Effector memory CD4-positive, alpha-beta T cell (primary cell): ENCODE data around the gene GALT.

Experiments
- DNase-seq, 3 donors: peaks; one replicate each; pipeline ENCODE4 v3.0.0-alpha.2; 2020
- H3K27ac ChIP-seq: 2 replicates; pipeline ENCODE4 v1.7.0; 2013; ENCODE audit warnings: mild to moderate bottlenecking, low read length, moderate library complexity; ENCODE audit not compliant: insufficient read depth, poor library complexity, severe bottlenecking
- H3K27me3 ChIP-seq: replicated peaks from 2 replicates; pipeline ENCODE4 v1.7.0; 2013; ENCODE audit warnings: mild to moderate bottlenecking, low read length; ENCODE audit not compliant: insufficient read depth, control insufficient read depth, poor library complexity, severe bottlenecking
- H3K36me3 ChIP-seq: 2 replicates; pipeline ENCODE4 v1.7.0; 2013; ENCODE audit warnings: mild to moderate bottlenecking, low read length, moderate library complexity; ENCODE audit not compliant: control insufficient read depth, insufficient read depth
- H3K4me1 ChIP-seq: 2 replicates; pipeline ENCODE4 v1.7.0; 2013; ENCODE audit warnings: low read length, mild to moderate bottlenecking; ENCODE audit not compliant: control insufficient read depth, insufficient read depth, poor library complexity, severe bottlenecking
- H3K4me3 ChIP-seq: 2 replicates; pipeline ENCODE4 v1.7.0; 2013; ENCODE audit warnings: low read length, low read depth, mild to moderate bottlenecking; ENCODE audit not compliant: insufficient read depth, poor library complexity, severe bottlenecking
- H3K9me3 ChIP-seq: 2 replicates; pipeline ENCODE4 v1.7.0; 2013; ENCODE audit warnings: mild to moderate bottlenecking, low read length, moderate library complexity; ENCODE audit not compliant: control insufficient read depth

Gene GALT

DNA sequence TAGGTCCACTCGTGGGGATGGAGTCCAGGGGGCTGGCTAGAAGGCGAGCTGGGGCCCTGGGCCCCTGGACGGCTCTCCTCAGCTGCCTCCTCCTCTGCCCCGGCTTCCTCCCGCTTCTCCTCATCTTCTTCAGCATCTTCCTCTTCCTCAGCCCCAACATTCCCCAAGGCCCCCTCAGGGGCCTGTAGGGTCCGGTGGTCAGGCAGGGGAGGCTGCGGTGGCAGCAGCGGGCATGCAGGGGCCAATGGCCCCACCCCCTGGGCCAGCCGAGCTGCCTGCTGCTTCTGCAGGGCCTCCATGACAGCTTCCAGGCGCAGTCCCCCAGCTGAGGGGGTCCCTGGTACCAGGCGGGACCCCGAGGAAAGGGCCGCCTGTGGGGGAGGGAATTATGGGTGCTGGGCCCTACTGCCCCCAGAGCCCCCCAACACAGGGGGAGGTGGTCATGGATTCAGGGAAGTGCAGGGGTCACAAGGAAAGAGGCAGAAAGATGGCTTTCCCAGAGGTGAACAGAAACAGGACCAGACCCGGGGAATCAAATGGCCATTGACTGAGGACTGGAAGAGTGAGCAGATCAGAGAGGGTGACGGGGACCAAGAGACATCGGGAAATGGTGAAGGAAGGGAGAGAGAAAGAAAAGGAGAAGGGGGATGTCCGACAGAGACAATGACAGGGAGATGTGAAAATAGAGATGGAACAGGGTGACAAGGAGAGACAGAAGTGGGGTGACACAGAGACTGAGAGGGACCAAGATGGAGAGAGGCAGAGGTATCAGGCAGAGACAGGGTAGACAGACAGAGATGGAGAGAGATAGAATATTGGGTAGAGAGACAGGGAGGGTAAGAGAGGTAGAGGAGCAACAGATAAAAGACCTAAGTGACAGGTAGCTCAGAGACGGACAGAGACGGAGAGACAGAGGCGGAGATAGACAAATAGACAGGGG lies 18.5 kb upstream of the GALT start:
- Histone ChIP-seq H3K27me3 (peaks cover 66% of the 10 kb centered on the region), H3K36me3 (no peaks in the 10 kb centered on the region), H3K4me3 (peak overlapping the region; percentile 49), H3K9me3 (no peaks in the 10 kb centered on the region), H3K27ac (no peak overlapping the region), H3K4me1 (peaks cover 25% of the 10 kb centered on the region)
- DNase-seq: no peak

DNA sequence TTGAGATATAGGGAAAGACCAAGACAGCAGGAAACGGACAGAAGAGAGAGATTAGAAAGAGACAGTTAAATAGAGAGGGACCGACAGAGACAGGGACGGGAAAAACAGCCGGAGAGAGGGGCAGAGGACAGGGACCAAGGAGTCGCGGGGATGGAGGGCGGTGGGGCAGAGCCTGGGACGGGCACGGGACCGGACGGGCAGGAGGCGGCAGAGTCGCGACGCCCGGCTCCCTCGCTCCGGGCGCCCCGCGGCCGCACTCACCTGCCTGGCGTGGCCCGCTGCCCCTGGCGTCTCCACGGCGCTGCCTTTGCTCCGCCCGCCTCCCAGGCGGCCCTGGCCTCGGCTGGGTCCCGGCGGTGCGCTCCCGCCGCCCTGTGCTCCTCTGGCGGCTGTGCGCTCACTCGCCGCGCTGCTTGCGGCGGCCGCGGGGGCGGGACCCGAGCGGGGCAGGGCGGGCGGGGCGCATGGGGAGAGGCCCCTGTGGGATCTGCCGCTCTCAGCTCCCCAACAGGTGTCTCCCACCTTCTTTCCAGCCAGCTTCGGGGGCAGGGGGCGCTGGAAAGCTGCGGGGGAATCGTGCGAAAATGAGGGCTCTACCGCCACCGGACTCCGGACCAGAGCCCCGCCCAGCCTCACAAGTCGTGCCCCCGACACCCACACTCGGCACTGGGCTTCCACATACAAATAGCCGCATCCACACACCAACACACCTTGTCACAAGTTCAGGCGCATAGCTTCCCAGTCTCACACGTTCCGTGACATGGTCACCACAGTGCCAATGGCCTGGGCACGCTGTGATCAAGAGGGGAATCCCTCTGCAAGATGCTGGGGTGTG lies 17.6 kb upstream of the GALT start, which contains the start of gene ARID3C:
TSS of gene ARID3C (minus strand) at position 411 of the 835 bp plus-strand sequence. CDS start 1,052 bp downstream, outside the sequence.
- H3K36me3 ChIP-seq: no peaks in the 10 kb centered on the region
- peak within 1 kb of the TSS; percentile 49 for H3K4me3 ChIP-seq
- peaks cover 57% of the 10 kb centered on the region for H3K27me3 ChIP-seq
- no peak for DNase-seq
- no peaks in the 10 kb centered on the region for H3K9me3 ChIP-seq
- H3K4me1 ChIP-seq: peaks cover 17% of the 10 kb centered on the region
- no peak within 1 kb of the TSS for H3K27ac ChIP-seq

DNA sequence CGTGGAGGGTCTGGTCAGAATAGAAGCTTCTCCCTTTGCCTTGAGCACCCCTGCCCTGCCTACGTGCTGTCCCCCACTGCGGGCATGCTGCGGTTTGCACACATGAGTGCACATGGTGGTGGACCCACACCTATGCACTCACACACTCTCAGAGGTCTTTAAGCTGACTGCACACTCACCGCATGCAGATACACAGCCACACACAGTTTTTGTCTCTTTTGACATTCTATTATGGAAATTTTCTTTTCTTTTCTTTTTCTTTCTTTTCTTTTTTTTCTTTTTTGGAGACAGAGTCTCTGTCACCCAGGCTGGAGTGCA lies 17.0 kb upstream of the GALT start:
- Histone ChIP-seq H3K4me3 (peak overlapping the region; percentile 49), H3K9me3 (no peaks in the 10 kb centered on the region), H3K4me1 (peaks cover 15% of the 10 kb centered on the region), H3K27ac (no peak overlapping the region), H3K27me3 (peaks cover 52% of the 10 kb centered on the region), H3K36me3 (no peaks in the 10 kb centered on the region)
- DNase-seq: no peak

DNA sequence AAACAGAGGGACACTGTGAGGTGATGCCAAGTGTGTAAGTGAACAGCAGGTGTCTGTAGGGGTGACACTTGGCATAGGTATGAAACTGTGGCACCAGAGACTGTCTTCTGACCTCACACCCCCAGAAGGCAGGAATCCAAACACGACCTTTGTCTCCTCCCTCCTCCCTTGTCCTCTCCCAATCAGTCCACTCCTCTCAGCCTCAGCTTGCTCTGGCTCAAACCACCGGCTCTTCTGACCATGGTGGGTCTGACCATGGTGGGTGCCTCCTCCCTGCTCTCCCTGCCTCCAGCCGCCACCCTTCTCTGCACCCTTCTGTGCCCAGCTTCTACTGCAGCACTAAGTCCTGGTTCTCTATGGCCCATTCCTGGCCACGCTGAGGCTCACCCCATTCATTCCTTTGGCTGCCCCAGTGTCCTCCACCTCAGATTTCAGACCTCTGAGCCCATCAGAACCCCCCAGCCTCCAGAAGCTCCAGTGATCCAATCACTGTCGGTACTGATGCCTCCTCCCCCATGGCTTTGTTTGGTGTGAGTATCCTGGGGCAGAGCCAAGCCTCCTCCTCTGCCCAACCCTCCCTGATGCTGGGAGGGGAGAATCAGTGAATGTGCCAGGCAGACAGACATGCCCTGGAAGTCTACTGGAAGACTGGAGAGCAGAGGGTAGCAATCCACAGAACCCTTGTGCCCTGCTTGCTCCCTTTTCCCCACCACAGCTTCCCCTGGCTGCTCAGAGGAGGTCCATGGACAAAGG lies 15.9 kb upstream of the GALT start:
- no peak overlapping the region for H3K27ac ChIP-seq
- H3K4me1 ChIP-seq: peaks cover 18% of the 10 kb centered on the region
- H3K27me3 ChIP-seq: peaks cover 42% of the 10 kb centered on the region
- no peaks in the 10 kb centered on the region for H3K36me3 ChIP-seq
- H3K9me3 ChIP-seq: no peaks in the 10 kb centered on the region
- no peak overlapping the region for H3K4me3 ChIP-seq
- DNase-seq: no peak

DNA sequence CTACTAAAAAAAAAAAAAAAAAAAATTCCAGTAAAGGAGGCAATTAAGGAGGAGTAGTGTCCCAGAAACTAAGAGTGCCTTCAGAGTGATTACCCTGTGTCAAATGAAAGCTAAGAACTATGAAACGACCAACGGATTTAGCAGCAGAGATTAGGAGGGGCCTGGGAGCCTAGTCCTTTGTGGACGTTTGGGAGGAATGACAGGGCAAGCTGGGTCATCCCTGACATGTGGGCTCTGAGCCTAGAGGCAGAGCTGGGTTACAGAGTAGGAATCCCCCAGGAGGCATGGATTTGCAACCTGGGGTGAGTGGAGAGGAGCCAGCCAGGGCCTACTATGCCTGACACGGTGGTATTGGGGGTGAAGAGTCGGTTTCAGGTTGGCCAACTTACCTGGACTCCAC lies 13.3 kb upstream of the GALT start:
- no peak overlapping the region for H3K27ac ChIP-seq
- DNase-seq: no peak
- H3K36me3 ChIP-seq: no peaks in the 10 kb centered on the region

DNA sequence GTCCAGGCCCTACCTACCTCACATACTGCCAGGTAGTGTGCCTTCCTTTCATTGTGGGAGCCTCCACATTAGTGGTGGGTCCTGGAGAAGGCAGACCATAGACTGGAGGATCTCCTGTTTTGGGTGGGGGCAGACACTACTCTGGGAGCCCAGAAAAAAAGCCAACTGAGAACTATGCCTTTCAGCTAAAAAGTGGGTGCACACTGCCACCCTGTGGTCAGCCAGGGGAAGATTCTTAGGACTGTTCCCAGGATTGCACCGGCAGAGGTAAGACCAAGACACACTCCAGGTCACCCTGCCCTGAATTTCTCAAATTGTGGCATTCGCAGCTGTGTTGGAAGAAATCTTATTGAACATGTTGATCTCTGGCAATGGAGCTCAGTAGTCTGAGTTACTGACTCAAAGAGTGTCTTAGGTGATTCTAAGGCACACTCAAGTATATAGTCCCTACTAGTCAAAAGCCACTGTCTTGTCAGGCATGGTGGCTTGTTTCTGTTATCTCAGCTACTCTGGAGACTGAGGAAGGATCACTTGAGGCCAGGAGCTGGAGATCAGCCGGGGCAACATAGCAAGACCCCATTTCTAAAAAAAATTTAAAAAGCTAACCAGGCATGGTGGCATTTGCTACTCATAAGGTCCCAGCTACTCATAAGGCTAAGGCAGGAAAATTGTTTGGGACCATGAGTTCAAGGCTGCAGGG lies 12.5 kb upstream of the GALT start:
- no peaks in the 10 kb centered on the region for H3K36me3 ChIP-seq
- H3K9me3 ChIP-seq: no peaks in the 10 kb centered on the region
- H3K27me3 ChIP-seq: peaks cover 10% of the 10 kb centered on the region
- DNase-seq: peak; percentile 51 to 68 (median 54)
- no peak overlapping the region for H3K4me3 ChIP-seq
- peaks cover 37% of the 10 kb centered on the region for H3K4me1 ChIP-seq
- no peak overlapping the region for H3K27ac ChIP-seq

More for the DNA sequence above, 13.3 kb upstream of the GALT start:
- Histone ChIP-seq H3K27me3 (peaks cover 16% of the 10 kb centered on the region), H3K4me3 (no peak overlapping the region), H3K9me3 (no peaks in the 10 kb centered on the region), H3K4me1 (peaks cover 38% of the 10 kb centered on the region)

DNA sequence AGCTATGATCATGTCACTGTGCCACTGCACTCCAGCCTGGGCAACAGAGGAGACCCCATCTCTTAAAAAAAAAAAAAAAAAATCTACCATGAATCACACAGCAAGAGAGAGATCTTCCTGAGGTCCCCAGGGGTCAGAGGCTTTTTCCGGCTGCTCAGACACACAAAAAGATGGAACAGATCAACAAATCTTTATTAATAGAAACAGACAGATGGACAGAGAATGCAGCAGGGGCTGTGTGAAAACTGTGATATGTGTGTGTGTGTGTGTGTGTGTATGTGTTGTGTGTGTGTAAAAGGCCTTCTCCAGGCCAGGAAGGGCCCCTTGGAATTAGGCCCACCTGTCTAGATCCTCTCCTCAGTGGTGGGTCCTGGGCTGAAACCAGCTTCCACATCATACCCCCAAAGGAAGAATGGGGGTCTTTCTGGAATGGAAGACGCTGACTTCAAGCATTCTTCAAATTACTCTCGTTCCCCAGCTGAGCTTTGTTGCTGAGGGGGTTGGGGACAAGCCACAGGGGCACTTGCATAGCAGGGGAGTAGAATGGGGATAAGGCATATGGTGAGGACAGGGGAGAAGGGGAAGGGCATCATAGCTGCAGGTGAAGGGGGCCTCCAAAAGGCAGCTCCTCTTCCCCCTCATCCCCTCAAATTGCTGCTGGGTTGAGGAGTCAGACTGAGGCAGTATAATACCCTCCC lies 11.8 kb upstream of the GALT start:
- peaks cover 31% of the 10 kb centered on the region for H3K4me1 ChIP-seq
- H3K36me3 ChIP-seq: no peaks in the 10 kb centered on the region
- no peak overlapping the region for H3K27ac ChIP-seq
- no peak for DNase-seq
- no peaks in the 10 kb centered on the region for H3K9me3 ChIP-seq
- H3K4me3 ChIP-seq: no peak overlapping the region
- peaks cover 3% of the 10 kb centered on the region for H3K27me3 ChIP-seq

DNA sequence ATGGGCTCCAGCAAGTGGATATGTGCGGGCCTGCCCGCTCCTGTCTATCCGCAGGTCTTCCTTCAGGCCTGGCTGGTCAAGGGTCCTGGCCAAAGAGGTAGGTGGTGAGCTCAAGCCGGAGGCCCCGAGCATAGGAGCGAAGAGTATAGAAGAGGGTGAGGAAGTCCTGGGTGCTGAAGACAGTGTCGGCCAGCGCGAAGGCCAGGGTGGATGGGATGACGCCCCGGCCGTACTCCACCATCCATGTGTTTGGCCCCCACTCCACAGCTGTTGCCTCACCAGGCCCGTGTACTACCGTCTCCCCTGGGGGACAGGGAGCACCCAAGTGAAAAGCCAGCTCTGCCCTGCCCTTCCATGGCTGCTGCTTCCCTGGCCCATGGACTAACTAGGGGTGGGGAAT lies 10.9 kb upstream of the GALT start:
- Histone ChIP-seq H3K36me3 (no peaks in the 10 kb centered on the region), H3K27ac (no peak overlapping the region), H3K4me1 (peaks cover 31% of the 10 kb centered on the region), H3K9me3 (no peaks in the 10 kb centered on the region), H3K27me3 (no peaks in the 10 kb centered on the region), H3K4me3 (no peak overlapping the region)
- DNase-seq: no peak
